NCI-H146 treated with DMSO at 0.1 percent for 48 hours (cell line): ENCODE results near the gene POLD4.
A peak's percentile ranks its signal among the peaks of the same experiment; 100 is the strongest.

Experiments
- DNase-seq: peaks from one replicate; lab custom pipeline; 2025; ENCODE audit not compliant: unreplicated experiment; lab: John Stamatoyannopoulos, UW

Gene POLD4

DNA sequence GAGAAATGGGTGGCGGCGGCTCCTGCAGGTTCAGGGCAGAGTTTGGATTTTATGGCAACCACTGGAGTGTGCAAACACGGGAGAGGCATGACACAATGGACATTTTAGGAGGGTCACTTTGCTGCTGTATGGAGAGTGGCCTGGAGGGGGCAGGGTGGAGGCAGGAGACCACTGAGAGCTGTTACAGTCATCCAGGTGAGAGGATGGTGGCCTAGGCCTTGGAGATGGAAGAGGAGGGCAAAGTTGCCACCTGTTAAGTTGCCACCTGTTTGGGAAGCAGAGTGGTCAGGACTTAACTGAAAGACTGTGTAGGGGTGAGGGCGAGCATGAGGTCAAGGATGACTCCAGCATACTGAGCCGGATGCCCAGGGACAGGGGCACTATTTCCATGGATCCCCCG is 36.1 kb upstream of the POLD4 start:
- DNase-seq: peak; percentile 47

DNA sequence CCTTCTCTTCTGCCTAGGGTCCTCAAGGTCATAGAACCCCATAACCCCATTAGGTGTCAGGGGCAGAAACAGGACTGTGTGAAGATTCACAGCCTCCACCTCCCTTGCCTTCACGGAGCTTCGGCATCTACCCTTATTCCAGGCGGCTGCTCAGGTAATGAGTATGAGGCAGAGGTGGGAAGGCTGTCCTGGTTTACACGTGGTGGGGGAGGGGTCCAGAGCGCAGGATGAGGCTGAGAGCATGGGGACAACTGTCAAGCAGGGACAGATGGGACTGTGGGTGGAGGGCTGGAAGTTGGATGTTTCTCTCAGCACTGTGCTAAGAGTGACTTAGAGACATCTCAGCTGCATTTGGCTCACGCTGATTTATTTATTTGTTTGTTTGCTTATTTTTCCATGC is 34.2 kb upstream of the POLD4 start:
- no peak for DNase-seq

DNA sequence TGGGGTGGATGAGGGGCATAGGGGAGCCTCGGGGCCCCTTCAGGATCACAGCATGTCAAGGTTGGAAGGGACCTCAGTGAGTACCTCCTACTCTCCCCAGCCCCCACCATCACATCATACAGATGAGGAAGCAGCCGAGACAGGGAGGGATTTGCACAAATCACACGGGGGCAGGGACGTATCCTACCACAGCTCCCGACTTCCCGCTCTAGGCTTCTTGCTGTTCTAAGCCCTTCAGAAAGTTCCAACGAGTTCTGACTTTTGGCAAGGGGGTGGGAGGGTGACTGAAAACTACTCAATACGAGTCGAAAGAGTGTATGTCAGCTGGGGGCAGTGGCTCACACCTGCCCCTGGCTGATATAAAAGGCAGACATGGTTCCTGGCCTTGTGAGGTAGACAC is 33.7 kb upstream of the POLD4 start:
- DNase-seq: no peak

DNA sequence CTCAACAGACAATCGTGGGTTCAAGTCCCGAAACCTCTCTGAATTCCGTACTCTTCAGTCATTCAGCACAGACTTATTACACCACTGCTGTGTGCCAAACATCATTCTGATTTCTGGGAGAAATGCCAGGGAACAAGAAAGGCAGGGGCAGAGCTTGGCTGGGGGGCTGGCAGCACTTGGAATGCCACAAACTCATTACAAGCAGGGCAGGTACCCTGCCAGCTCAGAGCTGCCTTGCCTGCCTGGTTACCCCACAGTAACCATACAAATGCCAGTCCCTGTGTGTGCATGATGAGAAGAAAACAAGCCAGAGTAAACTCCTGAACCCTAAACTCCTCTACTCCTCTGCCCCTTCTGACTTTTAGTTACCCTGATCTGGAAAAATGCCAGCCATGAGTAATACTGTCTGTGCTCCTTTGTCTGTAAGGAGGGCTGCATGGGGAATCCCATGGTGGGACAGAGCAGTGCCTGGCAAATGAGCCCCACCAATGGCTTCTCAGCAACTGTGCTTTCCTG is 31.6 kb upstream of the POLD4 start:
- no peak for DNase-seq

DNA sequence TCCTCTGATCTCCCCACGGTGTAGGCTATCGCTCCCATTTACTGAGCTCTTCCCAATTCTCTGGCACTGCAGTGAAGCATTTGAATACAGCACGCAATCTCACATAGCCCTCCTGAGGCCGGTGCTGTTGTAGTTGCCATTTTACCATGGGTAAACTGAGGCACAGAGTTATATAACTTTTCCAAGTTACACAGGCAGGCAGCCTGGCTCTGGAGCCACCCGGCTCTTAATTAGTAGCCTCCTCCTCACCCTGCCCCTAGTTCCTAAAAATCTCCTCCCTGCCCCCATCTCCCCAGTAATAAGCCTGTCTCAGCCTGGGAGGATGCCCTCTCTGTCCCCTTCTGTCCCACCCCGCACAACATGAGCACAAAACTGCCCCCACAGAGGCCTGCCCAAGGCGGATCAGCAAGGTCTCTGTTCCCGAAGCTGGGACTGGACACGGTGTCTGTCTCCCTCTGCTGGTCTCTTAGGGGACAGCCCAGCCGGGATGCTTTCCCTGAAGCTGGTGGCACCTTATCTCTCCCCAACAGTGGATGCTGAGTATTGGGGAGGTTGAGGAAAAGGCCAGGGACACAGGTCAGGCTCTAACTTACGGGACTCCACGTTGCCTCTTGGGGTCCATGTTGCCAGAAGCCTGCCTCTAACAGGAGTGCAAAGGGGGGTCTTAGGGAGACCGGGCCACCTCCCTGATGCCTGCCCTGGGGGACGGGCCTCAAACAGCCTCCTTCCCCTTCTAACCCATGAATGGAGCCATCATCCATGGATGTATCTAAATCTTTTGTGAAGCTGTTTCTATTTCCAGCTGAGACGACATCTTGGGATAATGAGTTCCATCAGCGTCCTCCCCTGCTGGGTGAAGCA is 29.2 kb upstream of the POLD4 start:
- peak; percentile 74 for DNase-seq

DNA sequence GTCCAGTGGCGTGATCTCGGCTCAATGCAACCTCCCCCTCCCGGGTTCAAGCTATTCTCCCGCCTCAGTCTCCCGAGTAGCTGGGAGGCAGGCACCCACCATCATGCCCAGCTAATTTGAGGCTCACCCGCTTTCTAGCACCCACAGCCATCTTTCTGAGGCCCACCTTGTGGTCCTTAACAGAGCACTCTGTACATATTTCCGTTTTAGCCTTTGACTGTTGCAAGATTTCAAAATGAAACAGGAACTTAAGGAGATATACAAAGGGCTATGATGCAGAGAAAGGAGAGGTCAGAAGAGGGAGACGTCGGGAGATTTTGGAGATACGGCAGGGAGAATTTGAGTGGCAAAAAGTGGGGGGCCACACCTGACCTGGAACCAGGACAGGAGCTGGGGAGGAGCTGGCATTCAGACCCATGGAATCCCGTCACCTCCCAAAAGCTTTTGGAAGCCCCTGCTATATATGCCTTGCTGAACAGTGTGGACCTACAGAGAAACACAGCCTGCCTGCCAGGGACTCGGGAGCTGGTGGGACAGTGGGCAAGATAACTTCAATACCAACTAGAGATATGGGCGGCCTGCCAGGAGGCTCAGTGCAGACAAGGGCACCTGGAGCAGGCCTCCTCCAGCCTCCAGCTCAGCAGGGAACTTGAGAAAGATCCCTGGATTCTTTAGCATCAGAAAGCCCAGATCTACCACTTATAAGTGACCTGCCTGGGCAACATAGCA is 28.1 kb upstream of the POLD4 start:
- DNase-seq: no peak

DNA sequence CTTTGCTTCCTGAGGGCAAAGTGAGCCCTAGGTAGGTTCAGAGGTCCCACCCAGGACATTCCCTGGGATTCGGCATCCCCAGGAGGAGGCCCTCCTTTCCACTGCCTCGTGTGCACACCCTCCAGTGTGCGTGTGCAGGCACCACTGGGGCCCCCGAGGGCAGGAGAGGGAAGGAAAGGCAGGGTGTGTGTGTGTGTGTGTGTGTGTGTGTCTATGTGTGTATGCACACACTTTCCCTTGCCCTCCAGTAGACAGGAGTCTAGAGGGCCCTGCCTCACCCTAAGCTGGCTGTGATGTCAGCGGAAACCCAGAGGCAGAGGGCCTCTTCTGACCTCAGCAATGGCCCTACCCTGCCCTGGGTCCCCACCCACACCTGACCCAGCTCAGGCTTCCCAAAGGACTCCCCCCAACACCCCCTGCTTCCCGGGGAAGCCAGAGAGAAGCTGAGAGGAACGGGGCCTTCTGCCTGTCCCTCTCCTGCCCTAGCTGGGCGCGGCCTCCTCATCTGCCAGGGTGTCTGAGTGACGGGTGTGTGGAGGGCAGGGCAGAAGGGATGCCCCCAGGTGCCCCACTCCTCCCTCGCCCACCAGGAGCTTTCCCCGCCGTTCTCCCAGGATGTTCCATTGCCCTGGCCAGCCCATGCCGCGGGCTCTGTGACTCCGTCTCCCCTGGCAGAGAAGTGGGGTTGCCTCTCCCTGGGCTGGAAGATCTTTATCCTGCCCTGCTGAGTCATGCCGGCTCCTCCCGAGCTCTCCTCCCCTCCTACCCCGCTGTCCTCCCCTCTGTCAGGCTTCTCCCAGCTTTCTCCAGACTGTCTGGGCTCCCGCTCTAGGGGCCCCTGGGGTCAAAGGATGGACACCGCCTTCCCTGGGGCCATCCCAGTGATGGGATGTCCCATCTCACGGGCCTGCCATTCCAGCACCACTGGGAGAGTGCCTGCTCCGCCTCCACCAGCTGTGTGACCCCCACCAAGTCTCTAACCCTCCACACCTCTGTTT is 26.0 kb upstream of the POLD4 start:
- no peak for DNase-seq

DNA sequence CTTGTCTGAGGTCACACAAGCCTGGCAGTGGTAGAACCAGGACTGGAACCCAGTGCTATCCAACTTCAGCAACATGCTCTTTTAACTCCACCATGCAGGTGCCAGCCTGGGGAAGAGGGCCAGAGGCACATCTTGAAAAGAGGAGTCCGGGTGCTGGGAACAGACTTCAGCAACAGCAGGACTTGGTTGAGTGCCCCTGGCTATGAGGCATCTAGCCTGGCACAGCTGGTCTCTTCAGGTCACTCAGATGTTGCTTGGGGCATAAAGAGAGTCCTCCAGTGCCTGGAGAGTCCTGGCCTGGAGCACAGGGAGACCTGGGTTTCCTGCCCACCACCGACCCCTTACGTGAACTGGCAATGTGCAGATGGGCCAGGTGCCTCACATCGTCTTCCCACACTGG is 25.2 kb upstream of the POLD4 start:
- no peak for DNase-seq

DNA sequence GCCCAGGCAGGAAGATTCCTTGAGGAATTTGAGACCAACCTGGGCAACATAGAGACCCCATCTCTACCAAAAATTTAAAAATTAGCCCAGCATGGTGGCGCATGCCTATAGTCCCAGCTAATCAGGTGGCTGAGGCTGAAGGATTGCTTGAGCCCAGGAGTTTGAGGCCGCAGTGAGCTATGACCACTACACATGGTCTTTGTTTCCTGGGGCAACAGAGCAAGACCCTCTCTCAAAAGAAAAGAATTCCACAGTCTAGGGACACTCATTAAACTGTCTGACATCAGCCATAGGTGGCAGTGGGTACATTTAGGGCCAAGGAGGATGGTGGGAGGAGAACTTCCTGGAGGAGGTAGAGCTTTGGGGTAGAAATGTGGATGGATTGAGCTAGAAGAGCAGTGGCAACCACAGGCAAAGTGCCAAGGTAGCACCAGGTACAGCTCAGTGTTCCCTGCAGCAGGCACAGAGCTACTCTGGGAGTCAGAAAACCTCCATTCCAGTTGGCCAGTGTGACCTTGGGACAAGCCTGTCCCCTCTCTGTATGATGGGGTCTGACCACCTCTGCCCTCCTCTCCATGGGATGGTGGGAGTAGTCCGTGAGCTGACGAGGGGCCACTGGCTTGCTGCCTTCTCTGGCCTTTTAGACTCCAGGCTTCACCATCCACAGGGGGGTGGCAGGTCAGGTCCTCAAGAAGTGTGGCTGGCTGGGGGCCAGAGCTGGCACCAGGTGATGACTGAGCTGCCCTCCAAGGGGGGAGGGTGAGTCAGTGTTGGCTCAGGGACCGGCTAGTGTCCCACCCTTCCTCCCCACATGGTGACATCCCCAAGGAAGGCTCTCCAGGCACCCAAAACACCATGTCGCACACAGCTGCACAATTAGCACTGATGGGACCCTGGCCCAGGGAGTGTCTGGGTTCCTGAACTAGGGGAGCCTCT is 23.8 kb upstream of the POLD4 start:
- no peak for DNase-seq

DNA sequence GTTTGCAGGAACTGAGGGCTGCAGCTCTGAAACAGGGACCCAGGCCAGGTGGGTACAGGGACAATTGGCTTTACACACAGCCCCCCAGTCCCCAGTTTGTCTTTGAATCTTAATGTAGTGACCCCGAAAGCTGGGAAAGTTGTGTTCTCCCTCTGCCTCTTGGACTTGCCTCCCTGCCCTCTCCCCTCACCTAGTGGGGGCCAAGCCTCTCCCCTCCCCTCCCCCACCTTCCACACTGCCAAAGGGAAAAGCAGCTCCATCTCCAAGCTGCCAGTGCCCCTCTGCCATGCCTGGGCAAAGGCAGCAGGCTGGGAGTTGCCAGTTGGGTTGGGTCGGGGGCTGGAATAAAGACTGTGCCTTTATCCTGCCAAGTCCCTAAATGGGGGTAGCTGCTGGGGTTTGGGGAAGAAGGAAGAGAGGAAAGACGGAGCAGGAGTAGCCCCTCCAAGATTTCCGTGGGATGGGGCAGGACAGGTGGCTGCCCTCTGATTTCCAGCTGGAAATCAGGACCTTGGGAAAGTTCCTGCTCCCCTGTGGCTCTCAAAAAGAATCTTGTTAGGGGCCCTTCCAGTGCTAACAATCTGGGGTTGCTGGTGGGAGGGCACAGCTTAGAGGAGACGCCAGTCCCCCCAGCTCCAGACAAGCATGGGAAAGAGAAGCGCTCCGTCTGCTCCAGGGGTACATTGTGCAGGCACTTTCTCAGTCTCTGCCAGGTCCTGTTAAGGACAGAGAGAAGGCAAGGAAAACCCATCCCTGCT is 22.9 kb upstream of the POLD4 start:
- DNase-seq: no peak

DNA sequence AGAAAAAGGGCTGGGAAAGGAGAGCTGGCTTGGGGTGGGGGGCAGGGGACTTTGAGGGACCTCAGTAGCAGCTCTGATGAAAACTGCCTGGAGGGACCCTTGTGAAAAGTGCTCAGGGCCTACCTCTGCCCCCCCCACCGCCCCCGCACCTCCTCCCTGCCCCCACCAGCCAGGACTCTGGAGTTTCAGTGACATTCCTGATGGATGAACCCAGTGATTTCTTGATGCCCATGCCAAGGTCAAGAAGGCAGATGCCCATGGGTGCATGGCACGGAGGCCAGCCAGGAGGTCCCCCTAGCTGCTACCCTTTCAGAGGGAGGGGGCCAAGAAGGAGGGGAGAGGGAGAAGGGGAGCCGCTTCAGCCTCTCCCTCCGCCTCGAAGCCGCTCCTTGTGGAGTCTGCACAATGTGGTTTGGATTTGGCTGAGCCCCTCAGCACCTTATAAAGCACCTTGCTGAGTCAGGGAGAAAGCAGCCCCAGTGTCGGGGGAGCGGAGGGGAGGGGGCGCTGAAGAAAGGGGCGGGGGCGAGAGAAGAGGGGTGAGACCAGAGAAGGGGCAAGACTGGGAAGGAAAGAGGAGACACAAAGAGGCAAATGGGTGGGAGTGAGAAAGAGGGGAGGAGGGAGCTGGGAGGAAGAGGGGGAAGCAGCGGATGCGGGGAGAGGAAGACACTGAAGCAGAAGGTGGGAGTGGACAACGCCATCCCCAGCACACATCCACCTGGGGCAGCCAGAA is 22.1 kb upstream of the POLD4 start:
- no peak for DNase-seq

DNA sequence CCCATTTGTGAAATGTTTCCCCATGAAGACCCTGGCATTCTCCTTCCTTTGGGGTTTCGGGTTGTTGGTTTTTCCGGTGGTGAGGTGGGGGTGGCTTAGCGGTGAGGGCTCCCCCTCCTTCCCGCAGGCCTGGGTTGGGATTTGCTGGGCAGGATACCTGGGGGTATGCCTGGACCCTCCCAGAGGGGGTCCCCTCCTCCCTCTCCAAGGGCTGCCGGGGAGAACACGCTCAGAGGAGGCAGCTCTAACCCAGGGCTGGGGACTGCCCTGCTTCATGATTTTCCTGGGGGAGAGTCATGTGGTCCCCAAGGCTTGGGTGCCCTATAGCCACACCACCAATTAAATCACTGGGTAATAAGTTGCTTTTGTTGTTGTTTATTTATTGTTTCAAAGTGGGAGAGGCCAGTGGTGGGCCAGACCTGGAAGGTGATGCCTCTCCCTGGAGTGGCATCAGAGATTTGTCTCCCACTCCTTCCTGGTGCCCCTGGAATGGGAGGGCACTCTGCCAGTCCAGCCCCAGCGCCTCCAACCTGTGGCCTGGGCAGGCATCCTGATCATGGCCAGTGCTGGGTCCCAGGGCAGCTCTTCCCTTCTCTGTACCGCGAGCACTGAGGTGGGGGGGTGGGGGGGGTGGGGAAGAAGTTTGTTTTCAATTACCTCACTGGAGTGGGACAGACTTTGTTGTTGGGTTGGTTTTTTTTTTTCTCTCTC is 21.4 kb upstream of the POLD4 start:
- DNase-seq: no peak

DNA sequence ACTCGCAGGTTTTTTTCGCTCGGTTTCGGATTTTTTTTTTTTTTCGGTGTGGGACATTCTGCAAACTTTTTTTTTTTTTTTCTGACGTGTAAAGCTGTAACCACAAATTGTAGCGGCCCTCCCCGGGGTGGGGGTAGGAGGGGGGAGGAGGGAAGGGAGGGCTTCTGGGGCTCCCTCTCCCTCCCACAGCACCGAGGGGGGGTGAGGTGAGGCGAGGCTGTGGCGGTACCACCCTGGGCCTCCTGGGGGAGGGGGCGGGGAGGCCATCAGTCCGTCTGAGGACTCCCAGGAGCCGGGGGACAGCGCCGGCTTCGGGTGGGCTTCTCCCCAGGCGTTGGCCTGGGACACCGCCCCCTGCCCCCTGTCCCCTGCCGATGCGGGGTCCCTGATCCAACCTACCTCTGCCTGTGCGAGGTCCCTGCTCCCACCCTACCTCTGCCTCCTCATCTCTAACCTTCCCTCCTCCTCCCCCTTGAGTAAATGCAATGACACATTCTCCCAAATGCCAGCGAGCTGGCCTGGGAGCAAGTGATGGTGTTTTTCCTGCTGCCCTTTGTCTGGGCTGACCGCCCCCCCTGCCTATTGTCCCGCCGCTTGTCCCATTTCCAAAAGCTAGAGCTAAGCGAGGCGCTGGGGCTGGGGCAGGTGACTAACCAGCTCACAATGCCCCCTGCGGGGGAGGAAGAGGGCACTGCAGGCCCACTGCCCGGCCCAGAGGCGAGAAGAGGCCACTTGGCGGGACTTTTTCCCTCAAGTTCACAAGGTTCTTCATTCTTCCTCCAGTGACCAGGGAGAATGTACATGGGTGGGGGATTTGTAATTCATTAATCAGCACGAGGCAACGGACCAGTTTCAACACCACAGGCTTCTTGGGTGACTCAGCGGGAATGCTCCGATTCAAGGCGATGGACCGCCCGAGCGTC is 20.6 kb upstream of the POLD4 start:
- peak; percentile 32 for DNase-seq

DNA sequence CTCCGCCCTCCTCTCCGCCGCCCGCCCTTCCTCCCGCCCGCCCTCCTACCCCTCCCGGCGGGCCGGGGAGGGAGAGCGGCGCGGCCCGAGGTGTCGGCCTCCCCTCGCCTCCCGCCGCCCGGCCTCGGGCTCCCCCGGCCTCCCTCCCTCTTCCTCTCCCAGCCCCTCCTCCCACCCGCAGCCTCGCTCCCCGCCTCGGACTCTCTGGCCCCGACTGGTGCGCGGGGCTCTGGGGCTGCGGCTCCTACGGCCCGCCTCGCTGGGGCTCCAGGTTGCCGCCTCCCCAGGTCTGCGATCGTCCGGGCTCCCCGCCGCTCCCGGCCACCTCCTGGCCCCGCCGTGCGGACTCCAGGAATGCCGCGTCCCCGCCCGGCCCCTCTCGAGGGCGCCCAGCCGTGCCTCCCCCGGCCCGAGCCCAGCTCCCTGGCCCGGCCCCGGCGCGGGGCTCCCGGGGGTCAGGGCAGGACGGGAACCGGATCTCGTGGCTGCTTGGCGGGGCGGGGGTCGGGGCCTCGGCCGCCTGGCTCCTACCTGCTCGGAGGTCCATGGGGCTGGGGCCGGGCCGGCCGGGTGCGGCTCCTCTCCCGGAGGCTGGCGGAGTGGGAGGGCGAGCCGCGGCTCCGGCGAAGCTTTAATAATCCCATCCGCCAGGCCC is 19.8 kb upstream of the POLD4 start, which contains the start of gene CLCF1:
TSS of gene CLCF1 (minus strand) at position 606 of the 655 bp plus-strand sequence. CDS start at position 547, 59 bp downstream.
- peak; percentile 15 for DNase-seq

DNA sequence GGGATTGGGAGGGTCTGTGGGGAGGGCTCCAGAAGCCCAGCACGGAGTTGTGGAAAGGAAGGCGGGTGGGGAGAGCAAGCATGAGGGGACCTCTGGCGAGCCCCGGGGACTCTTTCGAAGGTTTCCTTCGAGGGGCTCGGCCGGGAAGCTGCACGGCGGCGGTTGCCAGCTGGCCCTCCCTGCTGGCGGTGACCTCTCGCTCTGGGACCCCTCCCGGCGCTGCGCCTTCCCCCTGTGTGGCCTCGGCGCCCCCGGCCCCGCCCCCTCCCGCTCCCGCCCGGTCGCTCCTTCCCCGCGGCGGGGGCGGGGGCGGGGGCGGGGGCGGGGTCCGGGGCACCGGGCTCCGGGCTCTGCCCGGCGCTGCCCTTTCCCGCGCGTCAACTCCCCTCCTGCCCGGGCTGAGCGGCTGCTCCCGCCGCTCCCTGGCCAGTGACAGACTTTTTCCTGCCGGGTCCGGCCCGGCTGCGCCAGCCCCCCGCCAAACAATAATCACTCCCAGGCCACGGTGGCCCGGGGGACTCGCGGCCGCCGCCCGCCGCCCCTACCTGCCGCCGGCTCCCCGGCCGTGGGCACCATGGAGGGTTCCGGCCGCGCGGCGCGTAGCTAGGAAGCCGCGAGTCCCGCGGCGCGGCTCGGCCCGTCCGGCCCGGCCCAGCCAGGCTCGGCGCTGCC is 19.1 kb upstream of the POLD4 start:
- DNase-seq: no peak

DNA sequence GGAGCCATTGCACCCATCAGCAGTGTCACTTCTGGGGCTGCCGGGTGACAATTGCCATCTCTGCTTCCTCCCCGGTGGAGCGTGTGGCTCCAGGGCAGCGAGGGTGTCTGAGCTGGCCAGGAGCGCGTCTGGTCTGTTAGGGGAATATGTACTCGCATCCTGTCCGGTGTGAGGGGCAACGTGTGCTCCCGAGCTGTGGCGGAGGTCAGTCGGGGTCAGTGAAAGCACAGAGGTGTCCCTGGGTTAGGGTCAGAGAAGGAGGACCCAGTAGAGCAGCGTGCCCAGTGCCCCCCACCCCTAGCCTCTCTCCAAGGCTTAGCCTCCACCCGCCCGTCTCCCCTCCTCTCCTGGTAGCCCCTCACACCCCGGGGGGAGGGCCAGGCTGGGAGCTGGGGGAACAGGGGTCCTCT is 18.6 kb upstream of the POLD4 start:
- no peak for DNase-seq
